Superior temporal gyrus (tissue), 1 donor: Measurements from ENCODE around the gene CD53.
A peak's percentile ranks its signal among the peaks of the same experiment; 100 is the strongest.
"Not testable (repeated sequence)": the region's sequence is repeated elsewhere in the genome, so short reads cannot be mapped to it uniquely, and the experiment has no call there.

ENCODE experiments used
- DNase-seq: peaks from one replicate; pipeline ENCODE4 v3.0.0-alpha.2; 2016; ENCODE audit errors: extremely low spot score

CD53 gene, protein sequence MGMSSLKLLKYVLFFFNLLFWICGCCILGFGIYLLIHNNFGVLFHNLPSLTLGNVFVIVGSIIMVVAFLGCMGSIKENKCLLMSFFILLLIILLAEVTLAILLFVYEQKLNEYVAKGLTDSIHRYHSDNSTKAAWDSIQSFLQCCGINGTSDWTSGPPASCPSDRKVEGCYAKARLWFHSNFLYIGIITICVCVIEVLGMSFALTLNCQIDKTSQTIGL

DNA sequence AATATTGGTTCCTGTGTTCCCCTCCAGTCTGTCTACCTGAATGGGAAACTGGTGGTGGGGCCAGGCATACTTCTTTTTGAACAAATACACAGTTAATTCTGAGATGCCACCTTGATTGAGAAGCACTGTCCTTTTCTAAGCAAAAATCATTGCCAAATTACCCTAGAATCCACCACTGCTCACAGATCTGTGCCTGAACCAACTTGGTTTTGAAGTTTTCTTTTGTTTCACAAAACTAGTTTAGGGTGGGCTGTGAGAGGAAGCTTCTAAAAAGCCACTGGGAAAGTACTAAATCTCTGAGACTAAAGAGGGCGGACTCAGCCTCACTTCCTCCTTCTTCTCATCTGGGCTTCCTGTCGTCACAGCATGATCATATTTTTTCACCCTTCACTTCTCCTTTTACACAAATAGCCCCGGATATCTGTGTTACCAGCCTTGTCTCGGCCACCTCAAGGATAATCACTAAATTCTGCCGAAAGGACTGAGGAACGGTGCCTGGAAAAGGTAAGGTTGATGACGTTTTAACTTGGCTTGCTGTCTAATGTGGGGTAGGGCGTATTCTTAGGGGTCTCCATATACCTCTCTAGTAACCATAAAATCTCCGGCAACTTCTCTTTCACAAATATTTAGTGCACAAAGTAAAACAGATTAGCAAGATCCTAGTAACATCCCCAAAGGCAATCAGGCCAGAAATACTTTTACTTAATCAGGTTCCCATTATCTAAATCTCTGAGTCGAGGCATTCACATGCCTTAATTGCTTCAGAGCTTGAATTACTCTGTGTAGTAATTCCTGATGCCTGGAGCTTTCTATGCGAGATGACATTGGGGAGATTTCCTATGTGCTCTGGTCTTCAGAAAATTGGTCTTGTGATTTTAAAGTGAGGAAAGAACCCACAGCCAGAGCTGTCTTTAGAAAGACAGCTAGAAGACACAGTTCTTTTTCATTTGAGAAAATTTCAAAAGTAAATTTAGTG lies at the start of gene CD53:
TSS of gene CD53 (plus strand) at position 404 of the 976 bp plus-strand sequence. CDS start 18,261 bp downstream, outside the sequence.
- DNase-seq, result peak; percentile 35

DNA sequence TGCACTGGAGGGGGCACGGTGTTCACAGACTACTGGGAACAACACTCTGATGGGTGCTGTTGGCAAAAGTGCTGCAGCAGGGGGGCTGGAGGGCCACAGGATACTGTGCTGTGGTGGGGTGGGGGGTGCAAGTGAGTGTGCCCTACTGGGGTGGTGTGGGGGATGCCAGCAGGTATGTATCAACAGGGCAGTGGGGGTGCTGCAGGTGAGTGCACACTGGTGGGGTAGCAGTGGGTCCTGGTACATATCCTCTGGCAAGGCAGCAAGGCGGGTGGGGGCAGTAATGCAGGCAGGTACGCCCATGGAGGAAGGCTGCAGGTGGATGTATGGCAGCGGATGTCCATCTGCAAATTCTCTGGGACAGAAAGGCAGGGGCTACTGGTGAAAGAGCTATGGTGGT lies 48.8 kb upstream of the CD53 start:
- no peak for DNase-seq

DNA sequence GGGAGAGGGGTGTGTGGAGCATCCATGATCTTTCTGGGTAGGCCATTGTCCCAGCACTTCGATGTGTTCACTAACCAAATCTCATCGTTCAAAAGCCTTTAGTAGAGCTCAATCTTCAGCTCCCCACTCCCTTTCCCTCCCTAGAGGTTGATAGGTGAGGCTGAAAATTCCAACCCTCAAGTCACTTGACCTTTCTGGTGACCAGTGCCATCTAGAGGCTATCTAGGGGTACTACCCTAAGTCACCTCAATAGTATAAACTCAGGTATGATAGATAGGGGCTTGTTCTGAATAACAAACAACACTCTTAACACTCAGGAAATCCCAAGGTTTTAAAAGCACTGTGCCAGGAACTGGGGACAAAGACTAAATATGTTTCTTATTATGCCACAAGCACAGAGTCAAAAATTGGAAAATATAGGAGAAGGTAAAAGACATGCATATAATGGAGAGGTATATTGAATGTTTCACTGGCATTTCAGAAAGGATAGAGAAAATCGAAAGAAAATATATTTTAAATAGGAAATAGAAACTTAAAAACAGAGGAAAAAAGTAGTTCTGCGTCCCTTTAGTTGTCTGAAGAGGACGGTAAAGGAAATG lies 42.9 kb upstream of the CD53 start:
- DNase-seq, result no peak

DNA sequence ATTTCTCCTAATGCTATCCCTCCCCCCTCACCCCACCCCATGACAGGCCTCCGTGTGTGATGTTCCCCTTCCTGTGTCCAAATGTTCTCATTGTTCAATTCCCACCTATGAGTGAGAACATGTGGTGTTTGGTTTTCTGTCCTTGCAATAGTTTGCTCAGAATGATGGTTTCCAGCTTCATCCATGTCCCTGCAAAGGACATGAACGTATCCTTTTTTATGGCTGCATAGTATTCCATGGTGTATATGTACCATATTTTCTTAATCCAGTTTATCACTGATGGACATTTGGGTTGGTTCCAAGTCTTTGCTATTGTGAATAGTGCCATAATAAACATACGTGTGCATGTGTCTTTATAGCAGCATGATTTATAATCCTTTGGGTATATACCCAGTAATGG lies 39.2 kb upstream of the CD53 start:
- DNase-seq, result not testable (repeated sequence)

DNA sequence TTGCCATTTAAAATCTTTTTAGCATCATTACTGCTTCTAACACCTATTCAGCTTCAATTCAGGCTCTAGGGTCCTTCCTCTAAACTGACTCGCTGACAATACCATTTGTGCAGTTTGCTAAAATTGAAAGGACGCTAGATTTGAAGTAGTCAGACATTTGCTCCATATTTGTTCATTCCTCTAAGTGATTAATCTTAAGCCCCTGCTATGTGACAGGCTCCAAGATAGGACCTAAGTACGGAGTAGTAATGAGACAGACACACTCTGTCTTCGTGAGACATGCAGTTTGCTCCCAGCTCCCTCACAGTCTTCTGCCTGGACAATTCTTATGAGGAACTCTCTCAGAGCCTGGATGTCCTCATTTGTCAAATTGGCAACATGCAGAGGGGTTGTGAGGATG lies 26.1 kb upstream of the CD53 start:
- DNase-seq, result no peak

DNA sequence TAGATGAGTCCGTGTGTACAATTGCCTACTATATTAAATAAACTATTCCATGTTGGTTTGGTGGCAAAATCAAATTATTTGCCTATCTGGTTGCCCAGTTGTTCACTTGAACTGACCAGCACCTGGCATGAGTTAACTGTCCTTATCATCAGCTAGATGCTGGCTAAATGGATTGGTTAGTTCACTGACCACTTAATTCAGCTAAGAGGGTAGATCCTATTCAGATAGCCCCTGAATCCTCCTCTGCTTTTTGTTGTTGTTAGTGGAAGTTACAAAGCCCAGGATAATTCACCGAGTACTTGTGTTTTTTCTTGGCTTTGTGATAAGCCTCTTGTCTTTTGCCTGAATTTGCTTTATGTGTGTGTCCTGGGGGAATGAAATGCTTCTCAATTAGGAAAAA lies 22.8 kb upstream of the CD53 start:
- no peak for DNase-seq

DNA sequence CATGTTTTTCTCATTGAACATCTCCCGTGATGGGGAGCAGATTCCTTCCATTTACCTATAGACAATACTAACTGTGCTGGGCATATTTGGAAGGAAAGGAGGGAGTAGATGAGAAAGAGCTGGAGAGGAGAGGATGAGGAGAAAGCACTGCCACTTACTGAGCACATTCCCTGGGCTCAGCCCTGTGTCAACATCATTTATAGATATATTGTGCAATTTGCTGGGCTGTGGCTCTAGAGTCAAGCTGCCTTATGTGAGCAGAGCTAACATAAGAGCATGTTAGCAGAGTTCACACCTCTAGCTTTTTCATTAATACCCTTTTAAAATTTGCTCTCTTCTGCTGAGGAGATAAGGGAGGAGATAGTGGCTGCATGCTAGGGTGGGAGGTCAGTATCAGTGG lies 22.3 kb upstream of the CD53 start:
- DNase-seq, result no peak

DNA sequence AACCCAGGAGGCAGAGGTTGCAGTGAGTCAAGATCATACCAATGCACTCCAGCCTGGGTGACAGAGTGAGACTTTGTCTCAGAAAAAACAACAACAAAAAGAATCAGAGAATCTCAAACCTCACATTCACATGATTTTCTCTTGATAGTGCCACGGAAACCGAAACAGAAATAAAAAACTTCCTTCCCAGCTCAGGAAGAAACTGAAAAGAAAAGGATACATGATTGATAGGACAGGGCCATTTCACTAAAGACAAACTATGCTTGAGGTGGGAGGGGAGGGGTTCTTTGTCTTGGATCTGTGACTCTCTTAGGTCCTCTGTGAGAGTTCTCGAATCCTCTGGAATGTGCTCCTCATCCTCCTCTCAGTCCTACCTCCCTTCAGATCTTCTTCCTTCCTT lies 19.8 kb upstream of the CD53 start:
- DNase-seq, result no peak

DNA sequence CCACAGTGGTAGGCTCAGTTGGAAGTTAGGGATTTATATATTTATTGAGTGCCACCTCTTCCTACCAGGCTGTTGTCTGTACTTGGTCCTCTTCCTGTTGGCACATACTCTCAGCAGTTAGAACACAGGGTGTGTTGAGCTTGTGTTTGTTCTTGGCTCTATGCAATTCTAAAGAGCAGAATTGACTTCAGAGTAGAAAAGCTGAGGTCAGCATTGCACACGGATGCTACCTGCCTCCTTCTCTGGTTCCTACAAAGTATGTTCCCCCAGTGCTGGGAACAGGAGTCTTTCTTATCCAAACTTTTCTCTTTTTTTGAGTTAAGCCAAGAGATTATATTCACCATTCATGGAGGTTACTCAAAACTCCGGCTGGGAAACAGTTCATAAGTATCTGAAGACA lies 16.5 kb upstream of the CD53 start:
- DNase-seq, result no peak

DNA sequence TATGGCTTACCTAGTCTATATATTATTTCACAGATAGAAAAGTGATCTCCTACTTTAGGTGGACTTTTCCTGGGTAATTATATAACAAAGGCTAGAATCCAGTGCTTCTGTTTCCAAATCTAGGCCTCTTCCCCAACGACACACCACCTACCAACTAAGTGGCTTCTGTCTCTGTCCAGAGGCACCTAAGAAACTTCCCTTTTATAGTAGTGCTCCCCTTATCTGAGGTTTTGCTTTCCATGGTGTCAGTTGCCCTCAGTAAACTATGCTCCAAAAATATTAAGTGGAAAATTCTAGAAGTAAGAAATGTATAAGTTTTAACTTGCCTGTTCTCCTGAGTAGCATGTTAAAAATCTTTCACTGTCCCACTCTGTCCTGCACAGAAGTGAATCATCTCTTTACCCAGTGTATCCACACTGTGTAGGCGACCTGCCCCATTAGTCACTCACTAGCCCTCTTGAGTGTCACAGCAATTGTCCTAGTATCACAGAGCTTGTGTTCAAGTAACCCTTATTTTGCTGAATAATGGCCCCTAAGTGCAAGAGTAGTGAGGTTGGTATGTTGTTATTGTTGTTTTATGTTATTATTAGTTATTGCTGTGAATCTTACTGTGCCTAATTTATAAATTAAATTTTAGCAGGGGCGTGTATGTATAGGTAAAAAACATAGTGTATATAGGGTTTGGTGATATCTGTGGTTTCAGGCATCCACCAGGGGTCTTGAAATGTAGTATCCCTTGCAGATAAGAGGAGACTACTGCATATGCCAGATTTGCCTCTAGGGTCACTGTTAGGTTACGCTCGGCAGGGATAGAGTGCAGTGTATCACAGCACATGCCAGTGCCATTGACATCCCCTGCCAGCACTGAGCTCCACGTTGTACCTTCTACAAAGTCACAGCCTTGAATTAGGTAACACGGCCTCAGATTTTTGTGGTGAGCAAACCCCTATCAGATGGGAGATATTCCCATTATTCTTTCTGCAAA lies 14.7 kb upstream of the CD53 start:
- DNase-seq, result no peak

DNA sequence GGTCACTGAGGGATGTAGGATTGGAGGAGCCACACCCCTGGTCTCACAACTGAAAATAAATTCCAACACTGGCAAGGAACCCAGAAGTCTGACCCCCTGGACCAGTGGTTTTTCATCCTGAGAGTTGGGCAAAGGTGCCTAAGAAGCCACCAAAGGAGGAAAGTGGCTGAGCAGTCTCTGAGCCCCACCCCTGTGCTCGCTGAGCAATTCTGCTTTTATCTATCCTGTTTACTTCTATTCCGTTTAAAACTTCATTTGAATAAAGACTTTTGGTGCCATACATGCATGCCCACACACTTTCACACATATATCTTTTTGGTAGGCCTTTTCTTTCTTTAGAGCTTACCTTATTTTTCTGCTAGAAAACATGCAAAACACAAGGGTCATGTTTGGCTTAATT lies 13.9 kb upstream of the CD53 start:
- DNase-seq, result peak; percentile 41

DNA sequence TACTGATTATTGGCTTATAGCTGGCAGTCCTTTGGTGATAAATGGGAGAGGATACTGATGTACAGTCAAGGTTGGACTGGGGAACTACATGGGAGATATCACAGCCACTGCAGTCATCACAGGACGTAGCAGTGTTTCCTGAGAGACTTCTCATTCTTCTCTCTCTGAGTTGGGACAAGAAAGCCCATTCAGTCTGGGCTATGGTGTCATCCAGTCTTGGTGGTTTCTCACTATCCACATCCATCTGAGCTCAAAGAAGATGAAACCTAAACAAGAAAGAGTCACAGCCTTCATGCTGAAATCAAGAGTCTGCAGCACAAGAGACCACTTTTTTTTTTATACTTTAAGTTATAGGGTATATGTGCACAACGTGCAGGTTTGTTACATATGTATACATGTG lies 12.8 kb upstream of the CD53 start:
- no peak for DNase-seq

DNA sequence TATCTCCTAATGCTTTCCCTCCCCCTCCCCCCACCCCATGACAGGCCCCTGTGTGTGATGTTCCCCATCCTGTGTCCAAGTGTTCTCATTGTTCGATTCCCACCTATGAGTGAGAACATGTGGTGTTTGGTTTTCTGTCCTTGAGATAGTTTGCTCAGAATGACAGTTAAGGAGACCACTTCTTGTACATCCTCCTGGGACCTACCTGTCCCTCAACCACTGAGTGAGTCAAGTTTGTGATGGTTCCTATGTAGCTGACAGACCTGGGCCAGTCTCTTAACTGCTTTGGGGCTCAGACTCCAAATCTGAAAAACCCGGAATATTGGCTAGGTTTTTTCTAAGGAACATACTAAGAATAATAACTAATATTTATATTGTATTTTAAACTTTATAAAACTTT lies 12.3 kb upstream of the CD53 start:
- DNase-seq, result not testable (repeated sequence)

DNA sequence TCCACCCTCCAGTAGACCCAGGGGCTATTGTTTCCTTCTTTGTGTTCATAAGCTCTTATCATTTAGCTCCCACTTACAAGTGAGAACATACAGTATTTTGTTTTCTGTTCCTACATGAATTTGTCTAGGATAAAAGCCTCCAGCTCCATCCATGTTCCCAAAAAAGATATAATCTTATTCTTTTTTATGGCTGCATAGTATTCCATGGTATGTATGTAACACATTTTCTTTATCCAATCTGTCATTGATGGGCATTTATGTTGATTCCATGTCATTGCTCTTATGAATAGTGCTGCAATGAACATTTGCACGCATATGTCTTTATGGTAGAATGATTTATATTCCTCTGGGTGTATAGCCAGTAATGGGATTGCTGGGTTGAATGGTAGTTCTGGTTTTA lies 11.0 kb upstream of the CD53 start:
- not testable (repeated sequence) for DNase-seq

DNA sequence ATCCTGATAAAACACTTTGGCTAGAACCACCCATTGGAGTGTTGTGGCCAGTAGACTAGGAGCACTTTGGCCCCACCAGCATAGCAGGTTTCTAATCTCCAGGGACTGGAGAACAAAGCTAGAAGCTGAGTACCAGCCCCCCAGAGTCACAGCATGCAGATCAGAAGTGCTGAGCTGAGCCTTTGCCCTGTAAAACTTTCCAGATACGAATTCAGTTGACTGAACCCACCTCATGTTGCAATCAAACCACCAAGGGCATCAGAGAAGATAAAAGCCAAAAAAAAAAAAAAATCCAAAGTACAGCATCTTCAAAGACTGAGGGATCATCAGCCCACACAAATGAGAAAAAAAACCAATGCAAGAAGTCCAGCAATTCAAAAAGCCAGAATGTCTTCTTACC lies 8.7 kb upstream of the CD53 start:
- no peak for DNase-seq

DNA sequence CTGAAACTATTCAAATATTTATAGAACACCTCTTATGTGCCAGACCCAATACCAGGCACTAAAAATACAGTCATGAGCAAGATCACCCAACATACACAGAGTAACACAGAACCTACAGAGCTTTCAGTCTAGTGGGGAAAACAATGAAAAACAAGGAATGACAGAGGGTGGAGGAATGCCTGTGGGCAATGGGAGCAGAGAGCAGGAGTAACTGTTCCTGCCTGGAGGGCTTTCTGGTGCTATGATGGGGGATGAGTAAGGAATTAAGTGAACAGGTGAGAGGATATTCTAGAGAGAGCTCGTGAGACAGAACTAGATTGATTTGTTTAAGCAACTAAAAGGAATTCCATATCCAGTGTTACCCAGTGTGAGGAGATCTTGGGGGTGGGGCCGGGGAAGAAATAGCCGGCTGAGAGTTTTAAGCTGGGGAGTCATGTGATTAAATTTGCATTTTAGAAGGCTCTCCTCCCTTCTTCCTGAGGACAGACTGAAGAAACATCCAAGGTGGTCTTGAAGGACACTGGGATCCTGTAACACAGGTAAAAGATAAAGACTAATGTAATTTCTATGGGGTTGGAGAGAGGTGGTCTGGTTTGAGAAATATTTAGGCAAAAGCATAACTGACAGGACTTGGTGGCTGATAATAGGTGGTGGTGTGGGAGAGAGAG lies 2.1 kb upstream of the CD53 start:
- DNase-seq, result no peak

DNA sequence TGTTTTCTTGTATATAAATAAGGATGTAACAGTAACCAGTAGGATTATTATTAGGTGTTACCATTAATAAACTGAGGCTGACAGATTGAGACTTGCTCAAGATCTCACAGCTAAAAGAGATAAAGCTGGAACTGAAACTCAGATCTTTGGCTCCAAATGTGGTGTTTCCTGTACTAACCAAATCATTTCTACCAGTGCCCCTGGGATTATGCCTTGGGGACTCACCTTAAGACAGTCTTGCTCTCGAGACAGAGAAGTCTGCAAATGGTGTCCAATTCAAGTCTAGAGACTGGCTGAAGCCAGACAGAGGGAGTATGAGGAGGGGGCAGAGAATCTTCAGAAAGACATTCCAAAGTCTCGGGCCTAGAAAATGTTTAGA lies 593 bp upstream of the CD53 start:
- no peak for DNase-seq

DNA sequence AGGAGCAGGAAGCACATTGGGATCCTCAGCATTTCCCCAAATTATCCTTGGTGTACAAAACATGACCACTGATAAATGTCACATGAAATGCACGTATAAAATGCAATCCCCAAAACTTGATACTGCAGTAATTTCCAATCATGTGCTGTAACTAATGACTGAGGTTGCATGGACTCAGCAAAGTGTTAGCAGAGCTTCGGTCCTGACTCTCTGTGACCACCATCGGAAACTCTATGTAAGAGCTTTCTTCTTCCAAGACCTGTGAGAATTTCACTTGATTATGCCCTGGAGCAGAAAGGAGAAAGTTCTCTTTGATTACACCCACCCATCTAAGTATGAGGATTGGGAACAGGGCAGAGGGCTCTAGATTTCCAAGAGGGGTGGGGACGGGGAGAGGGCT lies 908 bp downstream of the CD53 start:
- no peak for DNase-seq

DNA sequence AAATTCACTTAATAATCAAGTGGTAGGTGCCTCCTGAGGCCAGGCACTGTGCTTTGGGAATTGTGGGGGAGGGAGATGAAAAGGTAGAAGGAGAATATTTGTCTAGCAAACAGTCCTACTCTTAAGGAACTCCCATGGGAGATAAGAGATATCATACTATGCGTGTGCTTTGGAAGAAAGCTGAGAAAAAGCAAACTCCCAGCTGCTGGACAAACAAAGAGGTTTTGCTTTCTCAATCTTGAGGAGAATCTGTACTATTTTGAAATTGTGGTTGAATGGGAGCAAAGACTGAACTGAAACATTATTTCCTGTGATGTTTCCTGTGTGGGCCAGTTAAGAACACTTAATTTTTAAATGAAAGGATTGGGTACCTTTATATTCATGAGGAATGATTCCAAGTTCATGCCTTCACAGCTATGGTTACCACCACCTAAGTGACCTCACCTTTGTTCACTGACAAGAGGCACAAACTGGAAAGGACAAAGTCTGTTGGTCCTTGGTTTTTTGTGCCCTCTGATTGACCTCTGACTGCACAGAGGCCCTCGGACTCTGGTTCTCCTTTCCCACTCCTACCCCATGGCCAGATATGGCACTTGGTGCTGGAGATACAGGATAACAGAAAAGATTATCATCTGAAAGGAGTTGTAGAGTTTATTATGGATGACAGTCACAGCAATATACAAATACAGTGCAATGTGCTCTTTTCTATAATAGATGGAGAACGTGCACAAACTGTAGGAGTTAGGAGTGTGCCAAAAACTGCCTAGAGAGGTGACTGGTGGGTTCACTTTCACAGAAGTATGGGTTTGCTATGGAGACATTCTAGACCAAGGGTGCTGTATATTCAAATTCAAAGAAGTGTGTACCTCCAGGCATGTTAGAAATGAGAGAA lies 1.6 kb downstream of the CD53 start:
- DNase-seq, result no peak

DNA sequence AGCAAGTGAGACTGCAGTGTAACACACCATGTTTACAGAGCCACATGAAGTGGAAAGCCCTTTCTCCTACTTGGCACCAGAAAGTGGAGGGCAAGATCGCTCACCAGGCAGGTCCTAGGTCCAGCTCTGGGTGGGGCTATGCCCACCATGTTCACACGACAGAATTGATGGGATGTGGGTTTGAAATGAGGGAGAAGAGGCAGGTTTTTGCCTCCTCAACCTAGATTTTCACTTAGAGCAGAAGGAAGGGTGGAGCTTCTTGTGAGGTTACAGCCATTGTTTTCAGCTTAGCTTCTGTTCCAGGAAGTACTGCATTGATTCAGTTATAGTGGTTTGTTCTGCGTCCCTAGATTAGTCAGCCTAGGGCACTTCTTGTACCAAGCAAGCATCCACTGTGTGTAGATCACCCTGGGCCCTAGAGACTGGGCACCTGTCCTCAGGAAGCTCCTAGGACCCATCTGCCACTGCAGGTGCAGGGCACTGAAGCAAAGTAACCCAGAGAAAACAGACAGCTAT lies 2.3 kb downstream of the CD53 start:
- DNase-seq, result no peak
